Breast epithelium (tissue), 3 donors: ENCODE measurements around the gene CACHD1.

ENCODE experiments used
- CTCF ChIP-seq, 3 donors: fragments of 450-650 bp; IDR thresholded peaks; one replicate each; pipeline ENCODE4 v1.5.1; 2016 to 2017; ENCODE audit warnings: antibody characterized with exemption in 3 of 3, mild to moderate bottlenecking in 3 of 3, moderate library complexity in 3 of 3
- POLR2A ChIP-seq: fragments of 450-650 bp; IDR thresholded peaks from one replicate; pipeline ENCODE4 v1.6.1; 2016; ENCODE audit warnings: antibody characterized with exemption, mild to moderate bottlenecking, moderate library complexity

GRCh38 chr1:64701886-64702285, 232.0 kb downstream of the CACHD1 start:
- TF ChIP-seq CTCF (IDR thresholded peaks at IDR 0.05) (no peak), POLR2A (no peak)
